CD4-positive, CD25-positive, alpha-beta regulatory T cell (primary cell): Measurements from ENCODE around the gene MIX23. TPM values are rescaled to one million over a fixed set of nuclear protein-coding genes. Genes with fewer than 3 reads are reported as not detected.

Experiments
- ATAC-seq, 2 donors: fragments of 150-1000 bp; cut with Tn5 transposase; one replicate each; pipeline ENCODE4 v1.10.0; 2021; ENCODE audit warnings: low read depth in 2 of 2, moderate number of reproducible peaks in 2 of 2, moderate library complexity in 1 of 2
- DNase-seq, 3 donors: peaks; one replicate each; pipeline versions ENCODE4 v3.0.0 to v3.0.0-alpha.2; 2012 to 2022; ENCODE audit warnings: mixed read lengths in 1 of 3
- H3K27ac ChIP-seq: one replicate; pipeline ENCODE4 v1.7.0; 2013; ENCODE audit warnings: mild to moderate bottlenecking, low read length; ENCODE audit not compliant: insufficient read depth, poor library complexity, severe bottlenecking
- H3K27me3 ChIP-seq: one replicate; pipeline ENCODE4 v1.7.0; 2013; ENCODE audit warnings: low read length; ENCODE audit not compliant: control insufficient read depth, insufficient read depth
- H3K36me3 ChIP-seq: one replicate; pipeline ENCODE4 v1.7.0; 2013; ENCODE audit warnings: mild to moderate bottlenecking, low read length, moderate library complexity; ENCODE audit not compliant: control insufficient read depth, insufficient read depth
- H3K4me1 ChIP-seq: 2 replicates; pipeline ENCODE4 v1.7.0; 2013; ENCODE audit warnings: mild to moderate bottlenecking, low read length; ENCODE audit not compliant: insufficient read depth, control insufficient read depth, poor library complexity, severe bottlenecking
- H3K4me3 ChIP-seq: one replicate; pipeline ENCODE4 v1.7.0; 2013; ENCODE audit warnings: low read depth, mild to moderate bottlenecking, low read length, moderate library complexity
- H3K9me3 ChIP-seq, 2 experiments: 1 replicate in 1 of 2; 2 replicates in 1 of 2; pipeline ENCODE4 v1.7.0; 2013; ENCODE audit warnings: low read length in 2 of 2, mild to moderate bottlenecking in 1 of 2, moderate library complexity in 1 of 2; ENCODE audit not compliant: control insufficient read depth in 2 of 2
- H3K27ac Mint-ChIP-seq, 3 donors: one replicate each; pipeline ENCODE4 v1.8.0; 2020 to 2022; ENCODE audit warnings: mild to moderate bottlenecking in 3 of 3, mixed read lengths in 3 of 3, moderate library complexity in 2 of 3
- H3K27me3 Mint-ChIP-seq: one replicate; pipeline ENCODE4 v1.8.0; 2022; ENCODE audit warnings: mild to moderate bottlenecking, mixed read lengths
- H3K36me3 Mint-ChIP-seq: one replicate; pipeline ENCODE4 v1.8.0; 2020; ENCODE audit warnings: mixed read lengths
- H3K4me1 Mint-ChIP-seq, 4 donors: one replicate each; pipeline ENCODE4 v1.8.0; 2020 to 2022; ENCODE audit warnings: mixed read lengths in 4 of 4, mild to moderate bottlenecking in 1 of 4
- H3K4me3 Mint-ChIP-seq, 4 donors: one replicate each; pipeline ENCODE4 v1.8.0; 2020 to 2022; ENCODE audit warnings: mild to moderate bottlenecking in 4 of 4, mixed read lengths in 4 of 4, moderate library complexity in 3 of 4
- H3K9me3 Mint-ChIP-seq, 7 donors: one replicate each; pipeline ENCODE4 v1.8.0; 2020 to 2022; ENCODE audit warnings: mixed read lengths in 7 of 7, mild to moderate bottlenecking in 3 of 7, moderate library complexity in 2 of 7
- polyA plus RNA-seq, 4 donors: library from polyadenylated mRNA; unstranded; fragments of 300-500 nt; fragmentation: Illumina TruSeq; gene quantifications; one replicate each; pipeline ENCODE4 v1.2.3, GENCODE V29; 2021
- total RNA-seq: library from RNA; stranded (reverse); gene quantifications from one replicate; pipeline ENCODE4 v1.2.3, GENCODE V29; 2022

MIX23 gene
- 14.1 TPM for total RNA-seq
- 10 to 100 TPM; 16.8 to 33.1 (median 24.8) TPM for polyA plus RNA-seq

- ATAC-seq: peak; percentile 51 to 54
- Histone ChIP-seq H3K36me3 (peaks cover 3% of the 10 kb centered on the region), H3K27me3 (no peaks in the 10 kb centered on the region), H3K4me3 (peak within 1 kb of the TSS; percentile 99), H3K9me3 (no peaks in the 10 kb centered on the region), H3K27ac (peak within 1 kb of the TSS; percentile 83), H3K4me1 (peaks cover 23% of the 10 kb centered on the region)
- peak within 1 kb of the TSS; percentile 93 to 95 (median 94) for H3K27ac Mint-ChIP-seq
- DNase-seq: peak; percentile 77 to 88 (median 83)
- no peaks in the 10 kb centered on the region for H3K9me3 Mint-ChIP-seq
- H3K4me3 Mint-ChIP-seq: peak within 1 kb of the TSS; percentile 93 to 98 (median 96)
- no peaks in the 10 kb centered on the region for H3K27me3 Mint-ChIP-seq
- H3K36me3 Mint-ChIP-seq: peaks cover 6% of the 10 kb centered on the region
- H3K4me1 Mint-ChIP-seq: peaks cover 25 to 57% (median 44%) of the 10 kb centered on the region in 4 donors
These were observed at the start of gene MIX23 for GRCh38 chr3:122382888-122383666. Gene MIX23, minus strand, starts transcription at chr3:122383231. Its CDS starts 7 bp downstream, at chr3:122383224.

- Mint-ChIP-seq H3K36me3 (peaks cover 73% of the 10 kb centered on the region), H3K4me3 (no peak overlapping the region), H3K27ac (peak overlapping the region in 1 of 3 donors; percentile 78), H3K4me1 (peaks cover 2 to 25% (median 10%) of the 10 kb centered on the region in 4 donors), H3K27me3 (no peaks in the 10 kb centered on the region), H3K9me3 (peaks cover 0 to 14% (median 0%) of the 10 kb centered on the region in 7 donors)
- no peaks in the 10 kb centered on the region for H3K27me3 ChIP-seq
- no peaks in the 10 kb centered on the region for H3K4me1 ChIP-seq
- ATAC-seq (no peak), DNase-seq (peak in 1 of 3 donors; percentile 26)
- no peaks in the 10 kb centered on the region for H3K9me3 ChIP-seq
- H3K4me3 ChIP-seq: no peak overlapping the region
- H3K27ac ChIP-seq: no peak overlapping the region
- H3K36me3 ChIP-seq: peaks cover 52% of the 10 kb centered on the region
These were observed 47.3 kb upstream of the MIX23 start for GRCh38 chr3:122430371-122430770.

GRCh38 chr3:122427857-122428471, 44.9 kb upstream of the MIX23 start:
- H3K4me1 ChIP-seq: no peaks in the 10 kb centered on the region
- peak overlapping the region; percentile 2 to 74 (median 55) for H3K27ac Mint-ChIP-seq
- no peaks in the 10 kb centered on the region for H3K27me3 Mint-ChIP-seq
- ATAC-seq (no peak), DNase-seq (no peak)
- peaks cover 42% of the 10 kb centered on the region for H3K36me3 ChIP-seq
- peaks cover 4 to 26% (median 14%) of the 10 kb centered on the region in 4 donors for H3K4me1 Mint-ChIP-seq
- H3K27ac ChIP-seq: no peak overlapping the region
- no peaks in the 10 kb centered on the region for H3K9me3 ChIP-seq
- H3K9me3 Mint-ChIP-seq: peaks cover 0 to 14% (median 0%) of the 10 kb centered on the region in 7 donors
- H3K36me3 Mint-ChIP-seq: peaks cover 68% of the 10 kb centered on the region
- no peaks in the 10 kb centered on the region for H3K27me3 ChIP-seq
- no peak overlapping the region for H3K4me3 Mint-ChIP-seq
- H3K4me3 ChIP-seq: no peak overlapping the region

- H3K36me3 Mint-ChIP-seq: peaks cover 35% of the 10 kb centered on the region
- peaks cover 32% of the 10 kb centered on the region for H3K36me3 ChIP-seq
- no peaks in the 10 kb centered on the region for H3K27me3 Mint-ChIP-seq
- H3K4me1 ChIP-seq: peaks cover 3% of the 10 kb centered on the region
- H3K9me3 ChIP-seq: no peaks in the 10 kb centered on the region
- no peaks in the 10 kb centered on the region for H3K9me3 Mint-ChIP-seq
- H3K4me1 Mint-ChIP-seq: peaks cover 14 to 23% (median 17%) of the 10 kb centered on the region in 4 donors
- H3K4me3 ChIP-seq: no peak overlapping the region
- ATAC-seq: no peak
- H3K4me3 Mint-ChIP-seq: no peak overlapping the region
- no peak for DNase-seq
- H3K27ac ChIP-seq: no peak overlapping the region
- H3K27me3 ChIP-seq: no peaks in the 10 kb centered on the region
- H3K27ac Mint-ChIP-seq: no peak overlapping the region
These were observed 38.8 kb upstream of the MIX23 start for GRCh38 chr3:122421836-122422235.

GRCh38 chr3:122421101-122421500, 38.1 kb upstream of the MIX23 start:
- peaks cover 2% of the 10 kb centered on the region for H3K27me3 Mint-ChIP-seq
- no peak overlapping the region for H3K4me3 Mint-ChIP-seq
- peaks cover 10% of the 10 kb centered on the region for H3K4me1 ChIP-seq
- no peaks in the 10 kb centered on the region for H3K9me3 ChIP-seq
- H3K4me1 Mint-ChIP-seq: peaks cover 16 to 30% (median 22%) of the 10 kb centered on the region in 4 donors
- peaks cover 25% of the 10 kb centered on the region for H3K36me3 ChIP-seq
- no peaks in the 10 kb centered on the region for H3K9me3 Mint-ChIP-seq
- H3K27ac ChIP-seq: no peak overlapping the region
- DNase-seq (no peak), ATAC-seq (no peak)
- H3K27ac Mint-ChIP-seq: no peak overlapping the region
- H3K4me3 ChIP-seq: no peak overlapping the region
- no peaks in the 10 kb centered on the region for H3K27me3 ChIP-seq
- H3K36me3 Mint-ChIP-seq: peaks cover 31% of the 10 kb centered on the region

GRCh38 chr3:122416966-122417365, 33.9 kb upstream of the MIX23 start:
- Histone ChIP-seq H3K9me3 (no peaks in the 10 kb centered on the region), H3K4me1 (peaks cover 20% of the 10 kb centered on the region), H3K4me3 (peak overlapping the region; percentile 99), H3K27me3 (no peaks in the 10 kb centered on the region), H3K36me3 (peaks cover 23% of the 10 kb centered on the region), H3K27ac (peak overlapping the region; percentile 96)
- Mint-ChIP-seq H3K27me3 (peaks cover 5% of the 10 kb centered on the region), H3K36me3 (peaks cover 19% of the 10 kb centered on the region), H3K4me3 (peak overlapping the region; percentile 96 to 99 (median 98)), H3K27ac (peak overlapping the region; percentile 99 to 100 (median 100)), H3K9me3 (no peaks in the 10 kb centered on the region), H3K4me1 (peaks cover 33 to 60% (median 47%) of the 10 kb centered on the region in 4 donors)
- ATAC-seq (no peak), DNase-seq (no peak)

GRCh38 chr3:122415762-122416654, 33.0 kb upstream of the MIX23 start, which contains the start of gene WDR5B:
Gene WDR5B, minus strand, starts transcription at chr3:122416062. Its CDS starts 534 bp downstream, at chr3:122415528.
- ATAC-seq (peak; percentile 87 to 90), DNase-seq (peak; percentile 98 to 99 (median 98))
- Mint-ChIP-seq H3K27me3 (peaks cover 5% of the 10 kb centered on the region), H3K9me3 (no peaks in the 10 kb centered on the region), H3K4me3 (peak within 1 kb of the TSS; percentile 96 to 99 (median 98)), H3K27ac (peak within 1 kb of the TSS; percentile 99 to 100 (median 100)), H3K36me3 (peaks cover 16% of the 10 kb centered on the region), H3K4me1 (peaks cover 34 to 61% (median 48%) of the 10 kb centered on the region in 4 donors)
- Histone ChIP-seq H3K4me1 (peaks cover 20% of the 10 kb centered on the region), H3K9me3 (no peaks in the 10 kb centered on the region), H3K27me3 (no peaks in the 10 kb centered on the region), H3K4me3 (peak within 1 kb of the TSS; percentile 99), H3K27ac (peak within 1 kb of the TSS; percentile 96), H3K36me3 (peaks cover 21% of the 10 kb centered on the region)
